DMS53 treated with DMSO at 0.1 percent for 48 hours (cell line): Measurements from ENCODE around the gene MCRIP1.
A peak's percentile ranks its signal among the peaks of the same experiment; 100 is the strongest.

Experiments used
- DNase-seq: peaks from one replicate; lab custom pipeline; 2025; ENCODE audit not compliant: unreplicated experiment; lab: John Stamatoyannopoulos, UW

MCRIP1 gene, protein sequence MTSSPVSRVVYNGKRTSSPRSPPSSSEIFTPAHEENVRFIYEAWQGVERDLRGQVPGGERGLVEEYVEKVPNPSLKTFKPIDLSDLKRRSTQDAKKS

DNA sequence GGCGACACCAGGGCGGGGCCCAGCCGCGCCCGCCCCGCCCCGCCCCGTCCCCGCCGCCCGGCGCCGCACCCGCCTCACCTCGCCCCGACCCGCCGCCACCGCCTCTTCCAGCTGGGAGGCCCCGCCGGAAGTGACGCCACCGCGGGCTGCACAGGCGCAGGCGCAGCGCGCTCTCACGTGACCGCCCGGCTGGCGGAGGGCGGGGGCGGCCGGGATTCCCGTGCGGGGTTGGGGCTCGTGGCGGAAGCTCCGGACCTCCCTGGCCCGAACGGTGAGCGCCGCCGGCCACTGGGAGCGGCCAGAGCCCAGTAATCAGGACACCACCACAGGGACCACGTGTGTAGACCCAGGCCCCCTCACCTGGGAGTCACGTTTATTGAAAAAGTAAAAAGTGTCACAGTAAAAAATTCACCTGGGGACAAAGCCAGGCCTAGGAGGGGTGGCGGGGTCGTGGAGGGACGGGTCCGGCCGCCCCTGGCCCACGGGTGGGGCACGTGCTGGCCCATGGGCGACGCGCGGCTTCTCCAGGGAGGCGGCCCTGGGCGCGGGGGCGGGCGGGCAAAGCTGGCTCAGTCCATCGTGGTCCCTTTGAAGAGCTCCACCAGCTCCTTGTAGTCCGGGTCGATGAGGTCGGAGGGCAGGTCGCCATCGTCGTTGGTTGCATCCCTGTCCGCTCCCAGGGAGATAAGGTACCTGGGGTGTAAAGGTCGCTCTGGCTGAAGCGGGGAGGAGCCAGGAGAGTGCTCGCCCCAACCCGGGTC, at the start of gene MCRIP1:
Gene MCRIP1, minus strand, starts transcription at position 132 of the 761 bp plus-strand sequence. CDS start 8,785 bp downstream, outside the sequence.
- peak; percentile 80 for DNase-seq

DNA sequence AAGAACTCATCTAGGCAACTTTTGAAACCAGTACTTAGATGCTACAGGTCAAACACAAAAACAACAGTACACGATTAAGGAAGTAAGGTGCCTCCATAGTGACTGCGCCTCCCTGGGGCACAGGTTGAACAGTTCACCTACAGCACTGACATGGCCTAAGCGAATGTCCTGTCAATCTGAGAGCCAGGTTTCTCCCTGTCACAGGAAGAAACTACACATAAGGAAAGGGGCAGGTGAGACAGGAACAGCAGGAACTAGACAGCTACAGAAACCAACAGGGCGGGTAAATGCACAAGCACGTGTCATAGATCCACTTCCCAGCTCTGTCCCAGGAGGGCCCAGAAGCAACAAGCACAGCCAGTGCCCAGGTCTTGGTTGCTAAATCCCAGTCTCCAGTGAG, 46.0 kb upstream of the MCRIP1 start:
- DNase-seq = no peak

DNA sequence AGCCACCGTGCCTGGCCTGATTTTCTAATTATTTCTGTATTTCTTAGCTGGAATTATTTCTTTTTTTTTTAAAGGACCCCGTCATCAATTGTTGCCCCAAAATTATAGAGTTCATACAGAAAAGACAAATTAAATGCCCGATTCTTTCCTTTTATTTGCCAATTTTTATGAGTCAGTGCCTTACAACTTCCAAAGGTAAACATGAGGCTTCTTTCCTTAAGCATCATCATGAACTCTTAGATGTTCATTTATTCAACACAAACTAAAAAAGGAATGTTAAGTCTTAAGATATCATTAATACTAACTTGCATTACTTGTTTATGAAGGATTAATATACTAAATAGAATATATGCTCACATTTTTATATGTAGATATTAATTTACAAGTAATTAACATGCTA, 45.2 kb upstream of the MCRIP1 start:
- no peak for DNase-seq

DNA sequence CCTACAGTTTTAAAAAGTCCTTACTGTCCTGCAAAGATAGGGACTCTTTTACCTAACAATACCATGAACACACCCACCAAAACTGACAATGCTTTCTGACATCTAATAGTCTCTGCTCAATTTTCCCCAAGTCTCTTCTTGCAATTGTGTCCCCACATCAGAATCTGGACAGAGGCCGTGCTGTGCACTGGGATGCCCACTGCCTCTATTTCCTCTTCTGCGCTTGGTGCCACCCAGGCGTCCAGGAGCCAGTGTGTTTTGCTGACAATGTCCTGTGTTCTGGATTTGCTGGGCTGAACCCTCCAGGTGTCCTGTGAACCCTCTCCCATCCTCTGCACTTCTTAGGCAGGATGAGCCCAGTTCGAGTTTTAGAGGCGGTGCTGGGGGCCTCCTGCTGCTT, 44.5 kb upstream of the MCRIP1 start:
- DNase-seq = no peak

DNA sequence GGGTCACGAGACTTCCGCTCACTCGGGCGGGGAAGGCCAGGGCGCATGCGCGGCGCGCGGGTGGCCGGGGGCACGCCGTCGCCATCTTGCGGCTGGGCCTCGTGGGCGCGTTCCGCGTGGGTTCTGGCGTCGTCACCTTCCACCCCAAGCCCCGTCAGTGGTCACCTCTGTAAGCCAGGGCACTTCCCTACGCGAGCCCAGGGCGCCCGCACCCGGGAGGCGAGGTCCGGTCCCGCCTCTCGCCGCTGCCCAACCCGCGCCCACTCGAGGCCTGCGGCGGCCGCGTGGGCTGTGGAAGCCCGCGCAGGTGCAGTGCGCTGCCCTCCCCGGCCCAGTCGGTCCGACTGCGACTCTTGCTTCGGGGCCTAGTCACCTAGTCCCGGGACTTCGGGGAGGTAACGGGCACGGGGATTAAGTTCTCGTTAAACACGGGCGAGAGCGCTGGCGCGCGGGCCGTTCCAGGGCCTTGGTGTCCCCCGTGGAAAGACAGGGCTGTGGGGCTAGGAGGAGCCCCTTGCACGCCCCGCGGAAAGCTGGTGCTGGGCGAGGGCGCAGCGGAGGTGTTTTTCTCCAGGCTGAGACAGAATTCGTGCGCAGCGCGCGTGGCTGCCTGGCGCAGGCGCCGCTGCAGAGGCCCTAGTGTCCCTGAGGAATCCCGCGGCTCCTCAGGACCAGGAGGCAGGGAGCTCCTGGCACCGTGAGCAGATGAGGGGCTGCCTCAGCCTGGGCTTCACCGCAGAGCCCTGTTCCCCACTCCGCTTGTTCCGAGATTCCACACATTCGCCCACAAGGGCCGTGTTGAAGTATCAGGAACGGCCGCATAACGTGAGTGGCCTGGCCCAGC, 38.5 kb upstream of the MCRIP1 start:
- DNase-seq = peak; percentile 80

DNA sequence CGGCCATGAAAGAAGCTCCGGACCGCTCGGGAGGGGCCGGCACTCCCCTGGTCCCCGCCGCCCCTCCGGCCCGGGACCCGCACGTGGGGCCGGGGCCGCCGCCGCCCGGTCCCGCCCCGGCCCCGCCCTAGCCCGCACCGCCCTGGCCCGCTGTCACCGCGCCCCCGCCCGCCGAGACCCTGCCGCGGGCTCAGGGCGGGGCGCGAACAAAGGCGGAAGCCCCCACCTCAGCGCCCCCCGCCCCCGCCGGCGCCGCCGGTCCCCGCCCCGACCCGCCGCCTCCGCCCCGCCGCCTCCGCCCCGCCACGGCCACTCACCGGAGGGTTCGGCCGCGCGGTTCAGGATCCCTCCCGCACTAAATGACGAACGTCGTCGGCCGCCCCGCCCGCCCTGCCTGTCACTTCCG, 37.9 kb upstream of the MCRIP1 start, which contains the start of gene ARHGDIA:
Gene ARHGDIA, minus strand, starts transcription at position 357 of the 406 bp plus-strand sequence. CDS start 1,407 bp downstream, outside the sequence.
- DNase-seq = no peak

DNA sequence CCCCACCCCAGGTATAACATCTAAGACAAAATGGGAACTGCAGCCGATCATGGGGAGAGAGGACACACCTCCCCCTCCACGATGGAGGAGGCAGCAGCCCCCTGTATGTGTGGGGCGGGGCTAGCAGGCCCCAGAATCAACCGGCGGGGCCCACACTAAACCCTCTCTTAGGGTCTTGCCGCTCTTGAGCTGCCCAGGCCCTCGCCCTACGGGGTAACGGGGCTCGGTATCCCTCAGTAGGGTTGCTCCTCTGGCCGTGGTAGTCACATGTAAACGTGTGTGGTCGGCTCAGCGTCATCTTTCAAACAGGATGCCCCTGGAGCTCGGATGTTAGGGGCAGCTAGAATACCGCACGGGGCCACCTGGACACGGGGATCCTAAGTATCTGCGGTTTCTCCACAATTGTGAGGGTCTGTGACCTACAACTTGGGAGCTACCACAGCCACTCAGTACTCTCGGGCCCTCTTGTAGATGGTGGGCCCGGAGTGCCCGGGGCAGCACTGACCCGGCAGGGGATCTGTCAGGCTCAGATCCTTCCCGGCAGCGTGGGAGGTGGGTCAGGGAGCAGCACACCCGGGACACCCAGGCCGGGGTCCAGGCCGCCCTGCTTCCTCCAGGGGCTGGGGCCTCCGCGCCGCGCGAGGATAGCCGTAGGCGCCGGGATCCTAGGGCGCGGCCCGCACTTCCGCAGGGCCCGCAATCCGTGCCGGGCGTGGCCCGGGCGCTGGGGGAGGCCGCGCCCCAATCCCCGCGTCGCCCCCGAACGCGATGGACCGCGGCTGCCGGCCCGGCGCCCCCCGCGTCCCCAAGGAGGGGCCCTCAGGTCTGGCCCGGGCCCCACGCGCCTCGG, 37.3 kb upstream of the MCRIP1 start:
- DNase-seq = no peak

DNA sequence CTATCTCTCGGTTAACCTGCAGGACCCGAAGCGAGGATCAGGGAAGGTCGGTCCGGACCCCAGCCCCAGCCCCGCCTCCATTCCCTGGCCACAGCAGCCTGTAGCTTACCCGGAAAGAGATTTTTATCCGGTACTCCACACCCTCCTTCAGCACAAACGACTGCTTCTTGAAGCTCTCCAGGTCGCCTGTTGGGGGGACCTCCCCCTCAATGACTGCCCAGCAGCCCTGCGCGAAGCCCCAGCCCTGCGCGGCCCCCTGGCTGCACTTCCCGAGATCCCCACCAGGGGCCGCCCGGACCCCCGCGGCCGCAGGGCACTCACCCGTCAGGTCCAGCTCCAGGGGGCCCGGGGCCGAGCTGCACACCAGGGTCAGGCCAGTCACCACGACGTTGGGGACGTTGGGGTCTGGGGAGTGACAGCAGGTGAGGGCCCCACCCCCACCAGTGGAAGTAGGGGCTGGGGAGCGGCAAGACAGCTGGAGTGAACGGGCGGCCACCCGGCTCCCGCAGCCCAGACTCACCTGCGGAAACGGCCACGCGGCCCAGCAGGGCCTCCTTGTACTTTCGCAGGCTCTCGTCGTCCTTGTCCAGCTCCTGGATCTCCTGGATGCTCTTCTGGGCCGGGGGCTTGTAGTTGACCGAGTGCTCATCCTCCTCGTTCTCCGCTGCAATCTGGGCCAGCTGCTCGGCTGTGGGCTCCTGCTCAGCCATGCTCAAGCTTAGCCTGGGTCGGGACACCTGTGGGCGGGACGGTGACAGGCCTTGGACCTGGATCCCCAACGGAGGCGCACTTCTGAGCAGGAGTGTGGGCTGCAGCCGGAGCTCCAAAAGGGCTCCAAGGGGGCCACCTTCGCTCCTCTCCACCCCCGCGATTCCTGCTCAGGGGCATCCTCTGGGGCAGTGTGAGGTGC, 36.4 kb upstream of the MCRIP1 start:
- DNase-seq = no peak

DNA sequence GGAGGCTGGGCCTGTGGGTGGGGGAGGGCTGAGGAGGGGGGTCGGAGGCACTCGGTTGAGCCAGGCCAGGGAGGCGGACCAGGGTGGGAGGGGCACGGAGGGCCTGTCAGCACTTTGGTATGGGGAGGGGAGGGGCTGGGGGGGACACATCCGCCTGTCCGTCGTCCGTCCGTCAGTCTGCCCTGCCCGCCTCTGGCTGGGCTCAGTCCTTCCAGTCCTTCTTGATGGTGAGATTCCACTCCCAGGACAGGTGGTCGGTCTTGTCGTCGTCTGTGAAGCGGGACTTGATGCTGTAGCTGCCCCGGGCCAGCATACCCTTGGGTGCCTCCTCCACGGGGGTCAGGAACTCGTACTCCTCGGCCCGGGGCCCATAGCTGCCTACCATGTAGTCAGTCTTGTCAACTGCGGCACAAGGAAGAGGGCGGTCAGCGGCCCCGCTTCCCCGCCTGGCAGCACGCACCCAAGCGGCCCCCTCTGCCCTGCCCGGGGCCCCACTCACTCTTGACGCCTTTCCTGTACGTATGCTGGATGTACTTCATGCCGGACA, 35.7 kb upstream of the MCRIP1 start:
- DNase-seq = no peak

DNA sequence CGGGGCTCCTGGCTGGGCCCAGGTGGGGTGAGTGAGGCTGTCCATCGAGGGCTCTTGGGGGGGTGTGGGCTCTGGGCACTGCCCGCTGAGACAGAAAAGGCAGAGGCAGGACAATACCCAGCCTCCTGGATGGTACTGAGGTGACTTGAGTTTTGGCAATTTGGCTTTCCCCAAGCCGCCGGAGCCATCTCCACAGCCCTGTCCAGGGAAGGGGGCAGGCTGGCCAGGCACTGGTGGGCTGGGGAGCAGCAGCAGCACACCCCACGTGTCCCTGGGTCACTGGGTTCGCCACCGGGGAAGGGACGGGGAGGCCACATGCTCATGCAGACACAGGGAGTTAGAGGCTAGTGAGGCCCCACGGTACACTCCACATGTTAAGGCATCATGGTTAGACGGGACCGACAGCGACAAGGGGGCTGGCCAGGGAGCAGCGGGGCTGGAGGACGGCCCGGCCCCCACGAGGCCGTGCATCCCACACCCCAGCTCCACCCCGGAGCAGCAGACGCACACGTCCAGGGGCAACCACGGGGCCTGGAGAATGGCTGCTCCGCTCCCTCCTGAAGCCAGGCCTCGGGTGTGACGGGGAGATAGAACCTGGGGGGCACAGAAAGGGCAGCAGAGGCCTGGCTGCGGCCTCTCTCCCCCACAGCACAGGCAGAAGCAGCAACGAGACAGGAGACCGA, 35.0 kb upstream of the MCRIP1 start:
- DNase-seq = no peak

DNA sequence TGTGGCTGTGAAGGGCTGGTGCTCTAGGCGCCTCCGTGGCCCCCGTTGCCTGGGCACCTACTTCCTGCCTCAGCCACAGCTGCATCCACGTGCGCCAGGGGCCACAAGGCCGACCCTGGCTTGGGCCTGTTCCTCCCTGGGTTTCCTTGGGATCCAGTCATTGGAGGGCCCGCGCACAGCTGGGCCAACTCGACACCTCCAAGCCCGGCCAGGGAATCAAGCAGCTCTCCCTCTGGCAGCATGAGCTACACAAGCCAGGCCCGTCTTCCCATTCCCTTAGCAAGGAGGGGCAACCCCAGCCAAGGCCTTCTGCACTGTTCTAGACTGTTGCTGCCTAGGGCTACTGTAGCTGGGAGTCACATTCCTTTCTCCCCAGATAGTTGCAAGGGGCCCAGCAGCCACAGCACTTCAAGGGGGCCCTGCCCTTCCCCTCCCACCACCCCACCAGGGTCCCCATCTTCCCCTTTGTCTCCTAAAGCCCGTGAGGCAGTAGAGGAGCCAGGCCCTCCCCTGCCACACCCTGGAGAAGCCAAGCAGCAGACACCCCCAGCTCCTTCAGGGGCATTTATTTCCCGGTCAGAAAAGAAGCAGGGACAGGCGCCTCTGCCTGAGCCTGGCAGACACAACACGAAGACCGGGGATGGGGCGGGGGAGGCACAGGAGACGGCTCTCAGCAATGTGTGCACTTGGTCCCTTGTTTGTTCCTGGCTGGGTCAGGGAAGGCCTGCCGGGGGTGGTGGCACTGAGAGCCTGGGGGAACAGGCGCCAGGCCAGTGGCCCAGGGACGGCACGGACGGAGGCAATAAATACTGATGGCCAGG, 34.3 kb upstream of the MCRIP1 start:
- peak; percentile 60 for DNase-seq

DNA sequence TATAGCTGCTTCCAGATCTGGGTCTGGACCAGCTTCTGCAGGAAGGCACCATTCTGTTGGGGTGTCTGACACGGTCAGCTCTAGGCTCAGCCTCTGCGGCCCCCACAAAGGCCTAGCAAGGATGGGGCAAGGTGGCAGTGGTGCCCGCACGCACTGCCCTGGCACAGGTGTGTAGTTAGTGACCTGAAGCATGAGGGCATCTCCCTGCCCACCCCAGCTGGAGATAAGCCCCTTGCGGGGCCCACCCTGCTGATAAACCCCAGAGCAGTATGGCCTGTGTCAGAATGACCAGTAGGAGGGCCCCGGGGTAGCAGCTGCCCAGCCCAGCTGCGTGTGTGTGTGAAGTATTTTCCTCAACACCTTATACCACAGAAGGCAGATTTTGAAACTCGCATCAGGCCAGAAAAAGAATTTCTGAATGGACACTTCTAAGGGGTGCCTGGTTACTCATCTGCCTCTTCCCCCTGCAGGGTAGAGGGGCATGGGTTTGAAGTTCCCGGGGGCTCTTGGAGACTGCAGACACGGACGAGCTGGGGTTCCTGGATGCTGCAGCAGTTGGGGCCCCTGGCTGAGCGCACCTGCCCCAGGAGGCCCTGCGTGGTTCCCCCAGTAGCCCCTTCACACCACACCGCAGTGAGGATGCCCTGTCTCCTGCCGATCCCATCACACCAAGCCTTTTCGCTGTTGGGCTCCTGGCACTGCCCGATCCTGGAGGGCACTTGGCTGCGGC, 33.5 kb upstream of the MCRIP1 start:
- no peak for DNase-seq

DNA sequence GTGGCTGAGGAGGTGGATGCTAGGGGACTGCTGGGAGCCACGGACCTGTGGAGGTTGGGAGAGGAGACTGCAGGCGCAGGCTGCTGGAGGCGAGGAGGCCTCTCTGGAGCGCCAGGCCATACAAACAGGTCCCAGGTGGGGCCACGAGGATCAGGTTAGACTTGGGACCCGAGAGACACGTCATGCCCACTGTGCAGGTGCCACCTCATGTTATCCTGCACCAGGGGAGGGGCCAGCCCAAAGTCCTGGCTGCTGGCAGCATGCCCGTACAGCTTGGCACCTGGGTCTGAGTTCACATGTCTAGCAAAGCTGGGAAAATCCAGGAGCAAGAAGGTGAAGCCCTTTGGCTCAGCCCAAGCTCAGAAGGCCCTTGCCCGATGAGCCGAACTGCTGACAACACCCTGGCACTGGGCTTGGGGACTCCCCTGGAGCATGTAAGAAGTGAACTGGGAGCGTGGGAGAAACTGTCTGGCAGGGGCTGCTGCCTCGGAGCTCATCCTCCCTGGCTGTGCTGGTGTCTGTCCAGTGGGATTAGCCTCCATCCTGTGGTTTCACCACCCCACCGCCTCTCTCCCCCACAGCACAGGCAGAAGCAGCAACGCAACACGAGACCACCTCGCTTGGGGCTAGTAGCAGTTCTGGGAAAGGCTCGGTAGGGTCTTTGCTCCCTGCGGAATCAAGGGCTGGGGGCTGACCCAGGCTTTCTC, 32.8 kb upstream of the MCRIP1 start:
- peak; percentile 58 for DNase-seq

DNA sequence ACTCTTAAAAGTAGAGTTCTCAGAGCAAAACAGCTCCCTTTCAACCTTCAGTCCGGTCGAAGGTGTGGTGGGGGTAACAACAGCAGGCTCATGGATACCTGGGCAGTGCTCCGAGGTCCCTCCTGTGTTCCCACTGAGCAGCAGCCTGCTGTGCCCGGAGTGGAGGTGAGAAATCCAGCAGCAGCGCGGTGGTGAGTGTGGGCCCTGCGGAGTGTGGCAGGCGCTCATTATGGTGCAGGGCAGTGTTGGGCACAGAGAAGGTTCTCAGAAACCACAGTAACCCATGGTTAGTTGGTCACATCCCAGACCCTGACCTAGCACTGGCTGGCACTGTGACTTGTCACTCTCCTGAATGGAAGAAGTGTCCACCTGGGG, 32.3 kb upstream of the MCRIP1 start:
- DNase-seq = no peak

DNA sequence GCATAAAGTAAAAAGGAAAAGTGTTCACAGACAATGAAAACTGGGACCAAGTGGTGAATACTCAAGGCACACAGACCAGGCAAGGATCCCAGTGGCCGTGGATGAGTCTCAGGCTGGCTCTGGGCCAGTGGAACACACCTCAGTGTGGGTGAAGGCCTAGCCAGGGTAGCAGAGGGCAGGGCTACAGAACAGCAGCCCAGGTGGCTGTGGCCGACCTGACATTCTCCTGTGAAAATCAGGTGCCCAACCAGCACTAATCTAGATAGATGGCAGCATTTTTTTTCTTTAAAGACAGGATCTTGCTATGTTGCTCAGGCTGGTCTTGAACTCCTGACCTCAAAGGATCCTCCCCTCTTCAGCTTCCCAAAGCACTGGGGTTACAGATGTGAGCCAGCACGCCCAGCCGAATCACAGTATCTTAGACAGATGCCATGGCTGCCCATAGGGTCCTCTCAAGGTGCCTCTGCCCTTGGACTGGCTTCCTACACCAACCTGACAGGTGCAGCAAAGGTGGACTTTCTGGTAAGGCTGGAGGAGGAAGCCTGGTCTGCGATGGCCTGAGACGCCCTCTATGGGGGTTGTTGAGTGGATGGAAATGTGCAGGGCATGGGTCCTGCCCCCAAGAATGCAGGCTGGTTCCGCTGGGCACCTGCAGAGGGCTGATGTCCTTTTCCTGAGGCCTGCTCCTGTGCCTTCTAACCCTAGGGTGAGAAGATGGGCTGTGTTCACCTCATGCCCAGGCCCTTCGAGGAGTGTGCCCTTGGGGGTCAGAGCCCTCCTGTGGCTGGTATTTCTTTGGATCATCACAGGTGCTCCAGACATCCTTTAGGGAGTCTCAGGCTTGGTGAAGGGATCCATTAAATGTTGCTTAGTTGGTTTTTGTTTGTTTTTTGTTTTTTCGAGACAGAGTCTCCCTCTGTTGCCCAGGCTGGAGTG, 31.0 kb upstream of the MCRIP1 start:
- DNase-seq = no peak

DNA sequence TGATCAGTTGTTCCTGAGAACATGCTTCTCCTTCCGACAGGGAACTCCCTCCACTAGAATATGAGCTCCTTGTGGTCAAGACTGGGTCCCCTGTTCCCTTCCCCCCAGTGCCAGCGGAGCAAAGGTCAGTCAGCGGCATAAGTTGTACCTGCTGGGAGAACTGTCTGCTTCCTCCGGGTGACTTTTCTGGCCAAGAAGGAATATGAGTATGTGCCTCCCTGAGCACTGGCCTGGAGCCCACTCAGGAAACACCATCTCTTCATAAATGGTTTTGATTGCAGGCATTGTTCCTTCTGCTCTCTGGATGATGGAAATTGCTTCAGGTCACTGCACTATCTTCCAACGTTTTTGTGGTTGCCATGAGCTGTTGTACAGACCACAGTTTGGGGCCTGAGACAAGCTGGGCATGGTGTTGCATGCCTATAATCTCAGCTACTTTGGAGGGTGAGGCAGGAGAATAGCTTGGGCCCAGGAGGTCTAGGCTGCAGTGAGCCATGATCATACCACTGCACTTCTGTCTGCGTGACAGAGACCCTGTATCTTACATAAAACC, 30.1 kb upstream of the MCRIP1 start:
- DNase-seq = no peak
